Uterus (tissue), 2 donors: Measurements from ENCODE around the gene COX6A2.

Experiments used
- CTCF ChIP-seq, 4 experiments: fragments of 200-600 bp in 2 of 4; fragments of 450-650 bp in 2 of 4; sonication (generic) in 2 of 4; IDR thresholded peaks; one replicate each; pipeline ENCODE4 v1.5.1; 2016 to 2019; ENCODE audit warnings: antibody characterized with exemption in 4 of 4, mild to moderate bottlenecking in 2 of 4, moderate library complexity in 1 of 4
- POLR2A ChIP-seq, 2 donors: fragments of 450-650 bp; IDR thresholded peaks; one replicate each; pipeline ENCODE4 v1.6.1; 2016; ENCODE audit warnings: antibody characterized with exemption in 2 of 2, mild to moderate bottlenecking in 1 of 2, moderate library complexity in 1 of 2

- TF ChIP-seq CTCF (IDR thresholded peaks at IDR 0.05): no peak
- TF ChIP-seq POLR2A (IDR thresholded peaks at IDR 0.05): peak in 1 of 2 donors; percentile 23
Observed at GRCh38 chr16:31476303-31477219, 48.4 kb upstream of the COX6A2 start.
